Endodermal cell (in vitro differentiated cells): ENCODE data around the gene JAG2. TPM values are rescaled to one million over a fixed set of nuclear protein-coding genes. Genes with fewer than 3 reads are reported as not detected.
A peak's percentile ranks its signal among the peaks of the same experiment; 100 is the strongest.

ENCODE experiments used
- DNase-seq: peaks from one replicate; pipeline ENCODE4 v3.0.0-alpha.2; 2017
- H3K27ac ChIP-seq: 2 replicates; pipeline ENCODE4 v1.5.1; 2013; ENCODE audit warnings: mild to moderate bottlenecking, low read depth, low read length, moderate library complexity
- H3K27me3 ChIP-seq: 2 replicates; pipeline ENCODE4 v1.6.1; 2013; ENCODE audit warnings: mild to moderate bottlenecking, low read length, moderate library complexity; ENCODE audit not compliant: insufficient read depth, control insufficient read depth, poor library complexity, severe bottlenecking
- H3K36me3 ChIP-seq: 2 replicates; pipeline ENCODE4 v1.7.0; 2013; ENCODE audit warnings: mild to moderate bottlenecking, low read length, moderate library complexity; ENCODE audit not compliant: control insufficient read depth, insufficient read depth
- H3K4me1 ChIP-seq: one replicate; pipeline ENCODE4 v1.7.0; 2013; ENCODE audit warnings: low read length; ENCODE audit not compliant: control insufficient read depth, insufficient read depth
- H3K4me3 ChIP-seq: 2 replicates; pipeline ENCODE4 v1.5.1; 2013; ENCODE audit warnings: mild to moderate bottlenecking, low read length, moderate library complexity
- H3K9ac ChIP-seq: 2 replicates; pipeline ENCODE4 v1.6.1; 2013; ENCODE audit warnings: mild to moderate bottlenecking, low read length, moderate library complexity; ENCODE audit not compliant: poor library complexity, severe bottlenecking; ENCODE audit errors: extremely low read depth
- H3K9me3 ChIP-seq: 2 replicates; pipeline ENCODE4 v1.6.1; 2013; ENCODE audit warnings: mild to moderate bottlenecking, low read length, moderate library complexity; ENCODE audit not compliant: control insufficient read depth
- H3K27ac Mint-ChIP-seq: 2 replicates; pipeline ENCODE4 v1.8.0; 2020; ENCODE audit warnings: mixed read lengths
- H3K27me3 Mint-ChIP-seq: 2 replicates; pipeline ENCODE4 v1.8.0; 2021; ENCODE audit warnings: mild to moderate bottlenecking, mixed read lengths; ENCODE audit not compliant: insufficient read depth
- H3K36me3 Mint-ChIP-seq: 2 replicates; pipeline ENCODE4 v1.8.0; 2020; ENCODE audit warnings: low read depth, mixed read lengths
- H3K4me1 Mint-ChIP-seq: 2 replicates; pipeline ENCODE4 v1.8.0; 2020; ENCODE audit warnings: mixed read lengths
- H3K4me3 Mint-ChIP-seq: 2 replicates; pipeline ENCODE4 v1.8.0; 2020; ENCODE audit warnings: mild to moderate bottlenecking, moderate library complexity, mixed read lengths
- H3K9me3 Mint-ChIP-seq: 2 replicates; pipeline ENCODE4 v1.8.0; 2020; ENCODE audit warnings: mild to moderate bottlenecking, mixed read lengths
- CTCF ChIP-seq: fragments of 200-600 bp; sonication (generic); conservative IDR thresholded peaks from 2 replicates; pipeline ENCODE4 v1.5.0; 2021; ENCODE audit warnings: antibody characterized with exemption, mild to moderate bottlenecking
- WGBS, 2 experiments: methylation state at CpG; one replicate each; pipeline versions ENCODE4 v1.1.5 to v1.1.7; 2013; ENCODE audit warnings: missing lambda C conversion rate in 2 of 2, mixed read lengths in 1 of 2; ENCODE audit not compliant: insufficient coverage in 1 of 2, insufficient read length in 1 of 2; 5-methylcytosine and 5-hydroxymethylcytosine counted together
- total RNA-seq, 2 donors: library from RNA; stranded (reverse); fragmentation: NEBNext Ultra II Directional in 1 of 2; extraction: Animal tissue kit (Norgen Biotek cat#: 25700) in 1 of 2; gene quantifications; 2 replicates in 1 of 2; 3 replicates in 1 of 2; pipeline ENCODE4 v1.2.1, GENCODE V29; 2021

JAG2 gene
- total RNA-seq, 2 donors from 2014 or later, result 6.4 TPM

DNA sequence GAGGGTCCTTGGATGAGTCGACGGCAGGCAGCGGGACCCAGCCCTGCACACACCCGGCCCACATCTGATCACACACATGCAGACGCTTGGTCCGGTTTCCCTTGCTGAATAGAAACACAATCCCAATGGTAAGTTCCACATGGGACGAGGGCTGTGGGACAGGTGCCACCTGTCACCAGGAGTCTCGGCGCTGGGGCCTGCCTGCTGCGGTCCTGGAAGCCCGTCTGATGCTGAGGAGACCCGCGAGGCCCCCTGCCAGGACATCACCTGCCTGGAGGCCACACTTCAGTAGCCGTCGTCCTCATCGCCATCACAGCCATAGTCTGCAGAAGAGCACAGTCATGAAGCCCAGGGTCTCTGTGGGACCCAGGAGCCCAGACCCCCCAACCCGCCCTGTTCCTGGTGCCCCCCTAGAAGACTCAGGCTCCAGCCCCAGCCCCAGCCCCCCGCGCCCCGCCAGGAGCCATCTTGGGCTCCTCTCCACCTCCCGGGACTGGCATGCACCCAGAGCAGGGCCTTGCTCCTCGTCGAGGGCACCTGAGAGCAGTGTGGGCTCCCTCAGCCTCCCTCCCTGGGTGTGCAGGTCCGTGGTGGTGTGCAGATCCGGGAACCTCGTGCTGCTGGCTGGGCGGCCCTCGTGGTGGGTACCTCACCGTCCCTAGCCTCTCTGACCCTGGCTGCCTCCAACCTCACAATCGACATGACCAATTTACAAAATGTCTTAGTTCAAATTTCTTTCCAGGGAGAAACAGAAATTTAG, 41.9 kb upstream of the JAG2 start:
- H3K9me3 ChIP-seq, result no peaks in the 10 kb centered on the region
- DNase-seq, result no peak
- no peak overlapping the region for H3K27ac ChIP-seq
- no peak for TF ChIP-seq CTCF
- Mint-ChIP-seq H3K4me1 (no peaks in the 10 kb centered on the region), H3K4me3 (no peak overlapping the region), H3K27ac (no peak overlapping the region), H3K36me3 (peaks cover 6% of the 10 kb centered on the region), H3K27me3 (no peaks in the 10 kb centered on the region), H3K9me3 (no peaks in the 10 kb centered on the region)
- no peaks in the 10 kb centered on the region for H3K4me1 ChIP-seq
- no peak overlapping the region for H3K4me3 ChIP-seq
- H3K9ac ChIP-seq, result no peak overlapping the region
- 94 to 96% methylated on average over 20 to 30 of the region's 30 CpGs for WGBS, 2 experiments
- H3K36me3 ChIP-seq, result no peaks in the 10 kb centered on the region
- H3K27me3 ChIP-seq, result no peaks in the 10 kb centered on the region

DNA sequence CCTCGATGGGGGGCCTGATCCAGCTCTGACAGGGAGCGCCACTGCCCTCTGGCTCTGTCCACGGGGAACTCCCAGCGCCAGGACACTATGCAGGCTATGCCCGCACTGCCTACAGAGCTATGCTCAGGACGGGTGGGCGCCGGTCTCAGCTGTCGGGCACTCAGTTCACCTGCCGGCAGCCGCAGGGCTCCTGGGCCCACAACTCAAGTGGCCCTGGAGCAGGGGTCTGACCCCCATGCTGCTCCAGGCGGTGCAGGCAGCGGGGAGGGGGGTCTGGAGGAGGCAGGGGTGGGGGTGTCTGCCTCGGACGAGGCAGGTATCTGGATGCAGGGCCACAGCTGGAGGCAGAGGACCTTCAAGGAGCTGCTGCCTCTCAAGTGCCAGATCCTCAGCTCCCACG, 41.1 kb upstream of the JAG2 start:
- Mint-ChIP-seq H3K4me3 (no peak overlapping the region), H3K27me3 (no peaks in the 10 kb centered on the region), H3K9me3 (no peaks in the 10 kb centered on the region), H3K27ac (no peak overlapping the region), H3K36me3 (no peaks in the 10 kb centered on the region), H3K4me1 (no peaks in the 10 kb centered on the region)
- H3K36me3 ChIP-seq, result no peaks in the 10 kb centered on the region
- TF ChIP-seq CTCF, result no peak
- H3K9ac ChIP-seq, result no peak overlapping the region
- 91 to 96% methylated on average over 15 to 16 of the region's 16 CpGs for WGBS, 2 experiments
- H3K4me1 ChIP-seq, result no peaks in the 10 kb centered on the region
- H3K27me3 ChIP-seq, result no peaks in the 10 kb centered on the region
- no peaks in the 10 kb centered on the region for H3K9me3 ChIP-seq
- no peak overlapping the region for H3K4me3 ChIP-seq
- peak overlapping the region; percentile 44 for H3K27ac ChIP-seq
- no peak for DNase-seq

DNA sequence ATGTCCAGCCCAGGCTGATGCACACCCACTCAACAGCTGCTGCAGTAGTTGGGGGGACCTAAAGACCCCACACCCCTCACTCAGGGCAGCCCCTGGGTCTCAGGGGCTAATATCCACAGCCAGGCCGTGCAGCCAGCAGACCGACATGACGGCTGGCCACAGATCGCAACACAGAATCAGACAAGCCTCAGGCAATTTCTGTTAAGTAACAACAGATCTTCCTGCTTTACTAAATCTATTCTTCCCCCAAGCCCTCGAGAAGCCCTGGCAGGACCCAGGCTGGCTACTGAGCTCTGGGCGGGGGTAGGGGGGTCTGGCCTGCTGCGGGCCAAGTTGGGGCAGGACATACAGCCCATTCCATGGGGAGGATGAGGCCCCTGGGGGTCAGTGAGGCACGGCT, 40.5 kb upstream of the JAG2 start:
- no peak for DNase-seq
- no peaks in the 10 kb centered on the region for H3K9me3 Mint-ChIP-seq
- no peaks in the 10 kb centered on the region for H3K4me1 Mint-ChIP-seq
- no peak for TF ChIP-seq CTCF
- Histone ChIP-seq H3K9me3 (no peaks in the 10 kb centered on the region), H3K4me3 (no peak overlapping the region), H3K36me3 (no peaks in the 10 kb centered on the region), H3K4me1 (no peaks in the 10 kb centered on the region), H3K27me3 (no peaks in the 10 kb centered on the region), H3K9ac (no peak overlapping the region), H3K27ac (peak overlapping the region; percentile 44)
- H3K36me3 Mint-ChIP-seq, result no peaks in the 10 kb centered on the region
- no peak overlapping the region for H3K27ac Mint-ChIP-seq
- no peak overlapping the region for H3K4me3 Mint-ChIP-seq
- WGBS, 2 experiments, result 89 to 94% methylated on average over 5 to 8 of the region's 8 CpGs
- H3K27me3 Mint-ChIP-seq, result no peaks in the 10 kb centered on the region
